GM21528 (cell line): Measurements from ENCODE around the gene SLC27A6.
"Not testable (repeated sequence)": the region's sequence is repeated elsewhere in the genome, so short reads cannot be mapped to it uniquely, and the experiment has no call there.

Experiments
- ATAC-seq: cut with Tn5 transposase; IDR thresholded peaks from one replicate; pipeline ENCODE4 v1.9.1; 2021; ENCODE audit warnings: mild to moderate bottlenecking, moderate library complexity; ENCODE audit not compliant: unreplicated experiment, low FRiP score

SLC27A6 gene

GRCh38 chr5:129001841-129002526 lies 36.7 kb downstream of the SLC27A6 start:
- no peak for ATAC-seq

- no peak for ATAC-seq
Observed at GRCh38 chr5:129002527-129002842, 37.2 kb downstream of the SLC27A6 start.

- ATAC-seq = no peak
Observed at GRCh38 chr5:129003232-129003631, 37.9 kb downstream of the SLC27A6 start.

GRCh38 chr5:129014185-129014584 lies 48.9 kb downstream of the SLC27A6 start:
- ATAC-seq = no peak

GRCh38 chr5:129018837-129019236 lies 53.5 kb downstream of the SLC27A6 start:
- ATAC-seq = no peak

GRCh38 chr5:129019401-129019908 lies 54.2 kb downstream of the SLC27A6 start:
- no peak for ATAC-seq

- ATAC-seq = no peak
Observed at GRCh38 chr5:129020683-129021082, 55.4 kb downstream of the SLC27A6 start.

GRCh38 chr5:129021744-129022143 lies 56.5 kb downstream of the SLC27A6 start:
- no peak for ATAC-seq

- no peak for ATAC-seq
Observed at GRCh38 chr5:129022599-129022998, 57.3 kb downstream of the SLC27A6 start.

GRCh38 chr5:129027260-129027659 lies 62.0 kb downstream of the SLC27A6 start:
- ATAC-seq = no peak

GRCh38 chr5:129031886-129032683 lies 66.8 kb downstream of the SLC27A6 start:
- no peak for ATAC-seq

GRCh38 chr5:129036257-129036656 lies 71.0 kb downstream of the SLC27A6 start:
- ATAC-seq = not testable (repeated sequence)

GRCh38 chr5:129041196-129041881 lies 76.1 kb downstream of the SLC27A6 start:
- ATAC-seq = no peak

GRCh38 chr5:129042306-129042705 lies 77.0 kb downstream of the SLC27A6 start:
- no peak for ATAC-seq

GRCh38 chr5:129043894-129044293 lies 78.6 kb downstream of the SLC27A6 start:
- ATAC-seq = no peak

GRCh38 chr5:129046151-129046550 lies 80.9 kb downstream of the SLC27A6 start:
- ATAC-seq = no peak

GRCh38 chr5:129048509-129048908 lies 83.2 kb downstream of the SLC27A6 start:
- no peak for ATAC-seq

GRCh38 chr5:129049126-129049799 lies 84.0 kb downstream of the SLC27A6 start:
- ATAC-seq = no peak

GRCh38 chr5:129051283-129051682 lies 86.0 kb downstream of the SLC27A6 start:
- no peak for ATAC-seq

- no peak for ATAC-seq
Observed at GRCh38 chr5:129053438-129053837, 88.2 kb downstream of the SLC27A6 start.

GRCh38 chr5:129057329-129057728 lies 92.0 kb downstream of the SLC27A6 start:
- ATAC-seq = no peak
